ENCODE data around the gene LIN28B. TPM values are rescaled to one million over a fixed set of nuclear protein-coding genes. Genes with fewer than 3 reads are reported as not detected.

LIN28B gene
- total and polyA plus RNA-seq, 2 of the 4 experiments (the other 2 are of a cell fraction): not detected

DNA sequence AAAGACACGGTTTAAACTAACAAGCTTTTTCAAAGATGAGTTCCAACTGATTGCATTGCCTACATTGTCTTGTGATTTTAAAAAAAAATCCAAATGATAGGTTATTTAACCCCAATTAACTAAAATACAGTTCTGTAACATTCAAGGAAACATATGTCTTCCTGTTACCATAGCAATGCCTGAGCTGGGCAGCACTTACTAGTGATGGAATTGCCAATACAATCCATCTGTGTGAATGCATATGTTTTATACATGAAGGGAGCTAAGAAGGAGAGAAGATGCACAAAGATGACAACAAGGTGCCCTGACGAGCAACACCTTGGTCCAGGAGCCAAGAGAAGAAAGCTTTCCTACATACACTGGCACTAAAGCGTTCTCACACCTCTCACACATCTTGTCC is 154.2 kb downstream of the LIN28B start (continued):
- TF ChIP-seq, protein P1, sequence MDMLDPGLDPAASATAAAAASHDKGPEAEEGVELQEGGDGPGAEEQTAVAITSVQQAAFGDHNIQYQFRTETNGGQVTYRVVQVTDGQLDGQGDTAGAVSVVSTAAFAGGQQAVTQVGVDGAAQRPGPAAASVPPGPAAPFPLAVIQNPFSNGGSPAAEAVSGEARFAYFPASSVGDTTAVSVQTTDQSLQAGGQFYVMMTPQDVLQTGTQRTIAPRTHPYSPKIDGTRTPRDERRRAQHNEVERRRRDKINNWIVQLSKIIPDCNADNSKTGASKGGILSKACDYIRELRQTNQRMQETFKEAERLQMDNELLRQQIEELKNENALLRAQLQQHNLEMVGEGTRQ (IDR thresholded peaks at IDR 0.05; ENCODE audit: low read depth, low read length): no peak
- TF ChIP-seq RAD21 (IDR thresholded peaks at IDR 0.05; ENCODE audit: low read length) (no peak), POLR2A (IDR thresholded peaks at IDR 0.05; ENCODE audit: low read depth, low read length) (no peak), MAZ (IDR thresholded peaks at IDR 0.05; ENCODE audit: borderline replicate concordance, low read depth, low read length) (no peak)

DNA sequence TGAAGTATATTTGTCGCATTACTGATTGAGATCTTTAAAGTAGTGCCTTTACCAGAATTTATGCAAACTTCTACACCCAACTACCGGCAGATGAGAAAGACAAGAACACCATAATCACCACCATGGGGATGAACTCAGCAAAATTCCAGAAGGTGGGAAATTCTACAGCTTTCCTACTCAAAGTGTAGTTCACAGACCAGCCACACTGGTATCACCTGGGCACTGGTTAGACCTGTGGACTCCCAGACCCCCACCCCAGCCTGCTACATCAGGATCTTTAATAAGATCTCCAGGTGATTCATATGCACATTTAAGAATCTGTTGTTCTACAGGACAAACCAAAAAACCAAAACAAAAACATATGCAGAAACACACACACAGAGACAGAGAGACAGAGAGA is 155.0 kb downstream of the LIN28B start:
- no peak overlapping the region for H2AK5ac ChIP-seq (ENCODE audit: low read depth, low read length)
- no peak overlapping the region for H4K8ac ChIP-seq (ENCODE audit: low read depth in 2 of 2, low read length in 2 of 2)
- H3K27me3 ChIP-seq (ENCODE audit: control insufficient read depth, insufficient read depth, low read length): no peaks in the 10 kb centered on the region
- no peak overlapping the region for H3K23ac ChIP-seq (ENCODE audit: low read depth, low read length)
- no peak overlapping the region for H3K4me2 ChIP-seq (ENCODE audit: low read depth, low read length)
- no peak overlapping the region for H3K56ac ChIP-seq (ENCODE audit: extremely low read depth, insufficient read depth, low read length)
- H3K27ac ChIP-seq (ENCODE audit: insufficient read depth, low read length): no peak overlapping the region
- H3K14ac ChIP-seq (replicated peaks; ENCODE audit: low read depth, low read length): no peak overlapping the region
- in situ Hi-C loops (cut with MboI; ENCODE audit: low sequenced_read_pairs) (no loop called here), intact Hi-C loops (cut with micrococcal nuclease) (no loop called here), dilution Hi-C loops (cut with HindIII; ENCODE audit: low sequenced_read_pairs, unreplicated experiment) (no loop called here)
- no peak overlapping the region for H4K91ac ChIP-seq (ENCODE audit: insufficient read depth, low read depth, low read length)
- ATAC-seq (ENCODE audit: low read depth) (no peak), DNase-seq (no peak)
- ChIA-PET CTCF (no interaction called here), POLR2A (ENCODE audit: unreplicated experiment) (no interaction called here)
- TF ChIP-seq RCOR1 (IDR thresholded peaks at IDR 0.05; ENCODE audit: insufficient replicate concordance, low read length) (no peak), MAZ (IDR thresholded peaks at IDR 0.05; ENCODE audit: borderline replicate concordance, low read depth, low read length) (no peak), BHLHE40 (IDR thresholded peaks at IDR 0.05; ENCODE audit: low read depth, low read length) (no peak), CHD1 (IDR thresholded peaks at IDR 0.05; ENCODE audit: low read depth, low read length) (no peak), POLR2A (IDR thresholded peaks at IDR 0.05; ENCODE audit: low read depth, low read length) (no peak), CEBPB (IDR thresholded peaks at IDR 0.05; ENCODE audit: low read depth, low read length) (no peak), RAD21 (IDR thresholded peaks at IDR 0.05; ENCODE audit: low read length) (no peak), RFX5 (IDR thresholded peaks at IDR 0.05; ENCODE audit: low read depth, low read length) (no peak)
- TF ChIP-seq, protein P1 (IDR thresholded peaks at IDR 0.05; ENCODE audit: low read depth, low read length): no peak
- TF ChIP-seq, protein P2, sequence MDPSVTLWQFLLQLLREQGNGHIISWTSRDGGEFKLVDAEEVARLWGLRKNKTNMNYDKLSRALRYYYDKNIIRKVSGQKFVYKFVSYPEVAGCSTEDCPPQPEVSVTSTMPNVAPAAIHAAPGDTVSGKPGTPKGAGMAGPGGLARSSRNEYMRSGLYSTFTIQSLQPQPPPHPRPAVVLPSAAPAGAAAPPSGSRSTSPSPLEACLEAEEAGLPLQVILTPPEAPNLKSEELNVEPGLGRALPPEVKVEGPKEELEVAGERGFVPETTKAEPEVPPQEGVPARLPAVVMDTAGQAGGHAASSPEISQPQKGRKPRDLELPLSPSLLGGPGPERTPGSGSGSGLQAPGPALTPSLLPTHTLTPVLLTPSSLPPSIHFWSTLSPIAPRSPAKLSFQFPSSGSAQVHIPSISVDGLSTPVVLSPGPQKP (IDR thresholded peaks at IDR 0.05; ENCODE audit: borderline replicate concordance, low read depth, low read length): no peak
- no peak overlapping the region for H2BK15ac ChIP-seq (ENCODE audit: low read depth, low read length)
- peaks cover 4% of the 10 kb centered on the region; the same call in 1 of the 2 replicates for H3K36me3 ChIP-seq (ENCODE audit: control insufficient read depth, insufficient read depth, low read length)
- H2BK20ac ChIP-seq (ENCODE audit: low read depth, low read length): no peak overlapping the region
- no peak overlapping the region for H2AFZ ChIP-seq (replicated peaks; ENCODE audit: low read length, poor library complexity)
- peaks cover 2% of the 10 kb centered on the region; the same call in 1 of the 2 replicates for H3K4me1 ChIP-seq (ENCODE audit: control insufficient read depth, insufficient read depth, low read length)
- no peak overlapping the region for H2BK120ac ChIP-seq (ENCODE audit: low read depth, low read length)
- H3K79me1 ChIP-seq (ENCODE audit: low read depth in 1 of 2, low read length in 2 of 2): peaks cover 0 to 3% of the 10 kb centered on the region in 2 experiments; a peak in 1 of 4 replicates
- H3K18ac ChIP-seq (ENCODE audit: low read depth, low read length): no peak overlapping the region
- no peaks in the 10 kb centered on the region; the same call in 1 of the 2 replicates for H3K9me1 ChIP-seq (ENCODE audit: insufficient read depth, low read length)
- no peak overlapping the region for H3K4ac ChIP-seq (ENCODE audit: low read depth, low read length)
- no peaks in the 10 kb centered on the region for H3K9me3 ChIP-seq (ENCODE audit: control insufficient read depth, insufficient read depth, low read length)
- H2BK5ac ChIP-seq (ENCODE audit: low read depth, low read length, poor library complexity, severe bottlenecking): no peak overlapping the region
- no CpG with 5 or more reads among the region's 2 CpGs for WGBS, 2 experiments (ENCODE audit: extremely low coverage in 2 of 2, insufficient read length in 1 of 2)
- no peaks in the 10 kb centered on the region; the same call in 1 of the 2 replicates for H4K20me1 ChIP-seq (ENCODE audit: insufficient read depth, low read length)
- no TSS peak for BruUV-seq (replicated peaks)
- H3K9ac ChIP-seq (ENCODE audit: low read depth, low read length): no peak overlapping the region
- H3K4me3 ChIP-seq (ENCODE audit: insufficient read depth, low read depth, low read length): no peak overlapping the region
- H2AK9ac ChIP-seq (replicated peaks; ENCODE audit: low read depth, low read length, poor library complexity): no peak overlapping the region
- H4K5ac ChIP-seq (ENCODE audit: low read depth, low read length): no peak overlapping the region
